Measurements from ENCODE around the gene TRIM49B.
"Not testable (repeated sequence)": the region's sequence is repeated elsewhere in the genome, so short reads cannot be mapped to it uniquely, and the experiment has no call there.

Gene TRIM49B

GRCh38 chr11:49028523-49028922, at the start of gene TRIM49B:
TRIM49B (plus strand) TSS chr11:49028823; CDS start chr11:49031600, 2,777 bp downstream.
- not testable (repeated sequence) for DNase-seq (ENCODE audit: low read depth)

GRCh38 chr11:48983785-48984184, 44.8 kb upstream of the TRIM49B start, which contains the start of gene TRIM51G:
TRIM51G (minus strand) TSS chr11:48983885; CDS start chr11:48981695, 2,190 bp downstream.
- not testable (repeated sequence) for DNase-seq (ENCODE audit: low read depth)

- not testable (repeated sequence) for DNase-seq (ENCODE audit: low read depth)
Observed at GRCh38 chr11:49048229-49048628, 19.6 kb downstream of the TRIM49B start.

GRCh38 chr11:49049821-49050220, 21.2 kb downstream of the TRIM49B start:
- DNase-seq (ENCODE audit: low read depth) = not testable (repeated sequence)

- DNase-seq (ENCODE audit: low read depth) = not testable (repeated sequence)
Observed at GRCh38 chr11:49059012-49059411, 30.4 kb downstream of the TRIM49B start, which contains the start of gene TRIM64C. TRIM64C (minus strand) TSS chr11:49059112; CDS start chr11:49059112, 0 bp downstream.

- not testable (repeated sequence) for DNase-seq (ENCODE audit: low read depth)
Observed at GRCh38 chr11:49069897-49070296, 41.3 kb downstream of the TRIM49B start.

Data from HS-5 (cell line).